Osteocyte (in vitro differentiated cells): Measurements from ENCODE around the gene TRIM22. TPM values are rescaled to one million over a fixed set of nuclear protein-coding genes. Genes with fewer than 3 reads are reported as not detected.
"Not testable (repeated sequence)": the region's sequence is repeated elsewhere in the genome, so short reads cannot be mapped to it uniquely, and the experiment has no call there.

Experiments
- DNase-seq: peaks from one replicate; pipeline ENCODE4 v3.0.0; 2021; ENCODE audit warnings: mixed read lengths; ENCODE audit not compliant: unreplicated experiment; ENCODE audit errors: extremely low spot score
- H3K27ac Mint-ChIP-seq: one replicate; pipeline ENCODE4 v1.8.0; 2021; ENCODE audit warnings: mild to moderate bottlenecking, mixed read lengths; ENCODE audit not compliant: unreplicated experiment
- H3K27me3 Mint-ChIP-seq: one replicate; pipeline ENCODE4 v1.8.0; 2021; ENCODE audit warnings: mixed read lengths; ENCODE audit not compliant: unreplicated experiment
- H3K36me3 Mint-ChIP-seq: one replicate; pipeline ENCODE4 v1.8.0; 2021; ENCODE audit warnings: mixed read lengths; ENCODE audit not compliant: unreplicated experiment
- H3K4me1 Mint-ChIP-seq: one replicate; pipeline ENCODE4 v1.8.0; 2021; ENCODE audit warnings: mixed read lengths; ENCODE audit not compliant: unreplicated experiment
- H3K4me3 Mint-ChIP-seq: one replicate; pipeline ENCODE4 v1.8.0; 2021; ENCODE audit warnings: mild to moderate bottlenecking, moderate library complexity, mixed read lengths; ENCODE audit not compliant: unreplicated experiment
- H3K9me3 Mint-ChIP-seq: one replicate; pipeline ENCODE4 v1.8.0; 2021; ENCODE audit warnings: mixed read lengths; ENCODE audit not compliant: unreplicated experiment
- long read RNA-seq: library from polyadenylated mRNA; unstranded; transcript quantifications from one replicate; pipeline ENCODE4 v2.0.0, GENCODE V29; 2021
- total RNA-seq: library from RNA; stranded (reverse); gene quantifications from 2 replicates; pipeline ENCODE4 v1.2.1, GENCODE V29; 2021
- TF ChIP-seq, protein P1 (sequence below): fragments of 200-600 bp; sonication (generic); IDR thresholded peaks from 2 replicates; pipeline ENCODE4 v1.5.0; 2021; ENCODE audit warnings: antibody characterized with exemption, mild to moderate bottlenecking, moderate library complexity

Gene TRIM22, protein sequence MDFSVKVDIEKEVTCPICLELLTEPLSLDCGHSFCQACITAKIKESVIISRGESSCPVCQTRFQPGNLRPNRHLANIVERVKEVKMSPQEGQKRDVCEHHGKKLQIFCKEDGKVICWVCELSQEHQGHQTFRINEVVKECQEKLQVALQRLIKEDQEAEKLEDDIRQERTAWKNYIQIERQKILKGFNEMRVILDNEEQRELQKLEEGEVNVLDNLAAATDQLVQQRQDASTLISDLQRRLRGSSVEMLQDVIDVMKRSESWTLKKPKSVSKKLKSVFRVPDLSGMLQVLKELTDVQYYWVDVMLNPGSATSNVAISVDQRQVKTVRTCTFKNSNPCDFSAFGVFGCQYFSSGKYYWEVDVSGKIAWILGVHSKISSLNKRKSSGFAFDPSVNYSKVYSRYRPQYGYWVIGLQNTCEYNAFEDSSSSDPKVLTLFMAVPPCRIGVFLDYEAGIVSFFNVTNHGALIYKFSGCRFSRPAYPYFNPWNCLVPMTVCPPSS
- total RNA-seq = 136 and 138 TPM in 2 replicates
- long read RNA-seq, transcript TRIM22-201 (8 exons, 2,989 nt) = major isoform, 359 of 499 reads
- long read RNA-seq, transcript TRIM22-208 (7 exons, 1,002 nt) = minor isoform, 54 of 499 reads
- long read RNA-seq, partial matches to known transcripts = 23 of 499 reads
- long read RNA-seq, other reads (novel, unspliced or antisense) = 63 of 499 reads

DNA sequence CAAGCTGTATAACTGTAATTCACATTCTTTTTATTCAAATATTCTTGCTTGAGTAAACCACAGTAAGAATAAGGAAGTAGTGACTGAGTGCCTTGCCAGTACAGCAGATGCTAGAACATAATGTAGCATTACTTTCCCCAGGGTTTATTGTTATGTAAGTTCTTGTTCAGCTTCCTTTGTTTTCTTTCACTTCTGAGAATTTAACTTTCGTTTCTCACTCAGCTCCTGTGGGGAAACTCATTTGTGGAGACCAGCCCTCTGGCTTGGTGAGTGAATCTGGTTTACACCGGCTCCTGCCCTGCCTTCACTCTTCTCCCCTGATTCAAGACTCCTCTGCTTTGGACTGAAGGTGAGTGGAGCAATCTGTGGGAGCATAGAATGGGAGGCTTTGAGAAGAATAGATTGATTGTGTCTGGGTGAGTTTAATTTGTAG, at the start of gene TRIM22:
Gene TRIM22, plus strand, starts transcription at position 240 of the 433 bp plus-strand sequence. CDS start 6,443 bp downstream, outside the sequence.
- Mint-ChIP-seq H3K4me1 (peaks cover 51% of the 10 kb centered on the region), H3K9me3 (no peaks in the 10 kb centered on the region)

DNA sequence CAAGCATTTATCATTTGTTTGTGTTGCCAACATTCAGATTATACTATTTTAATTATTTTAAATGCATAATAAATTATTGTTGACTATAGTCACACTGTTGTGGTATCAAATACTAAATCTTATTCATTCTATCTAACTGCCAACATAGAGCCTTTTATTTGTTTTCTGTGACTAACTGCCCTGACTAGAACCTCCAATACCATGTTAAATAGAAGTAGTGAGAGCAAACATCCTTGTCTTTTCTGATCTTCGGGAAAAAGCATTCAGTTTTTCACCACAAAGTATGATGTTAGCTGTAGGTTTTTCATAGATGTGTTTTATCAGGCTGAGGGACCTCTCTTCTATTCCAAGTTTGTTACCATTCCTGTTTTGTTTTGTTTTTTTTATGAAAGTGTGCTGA, 49.6 kb upstream of the TRIM22 start:
- DNase-seq = no peak
- H3K4me3 Mint-ChIP-seq = no peak overlapping the region
- H3K36me3 Mint-ChIP-seq = peaks cover 32% of the 10 kb centered on the region
- no peak overlapping the region for H3K27ac Mint-ChIP-seq
- TF ChIP-seq, protein P1, sequence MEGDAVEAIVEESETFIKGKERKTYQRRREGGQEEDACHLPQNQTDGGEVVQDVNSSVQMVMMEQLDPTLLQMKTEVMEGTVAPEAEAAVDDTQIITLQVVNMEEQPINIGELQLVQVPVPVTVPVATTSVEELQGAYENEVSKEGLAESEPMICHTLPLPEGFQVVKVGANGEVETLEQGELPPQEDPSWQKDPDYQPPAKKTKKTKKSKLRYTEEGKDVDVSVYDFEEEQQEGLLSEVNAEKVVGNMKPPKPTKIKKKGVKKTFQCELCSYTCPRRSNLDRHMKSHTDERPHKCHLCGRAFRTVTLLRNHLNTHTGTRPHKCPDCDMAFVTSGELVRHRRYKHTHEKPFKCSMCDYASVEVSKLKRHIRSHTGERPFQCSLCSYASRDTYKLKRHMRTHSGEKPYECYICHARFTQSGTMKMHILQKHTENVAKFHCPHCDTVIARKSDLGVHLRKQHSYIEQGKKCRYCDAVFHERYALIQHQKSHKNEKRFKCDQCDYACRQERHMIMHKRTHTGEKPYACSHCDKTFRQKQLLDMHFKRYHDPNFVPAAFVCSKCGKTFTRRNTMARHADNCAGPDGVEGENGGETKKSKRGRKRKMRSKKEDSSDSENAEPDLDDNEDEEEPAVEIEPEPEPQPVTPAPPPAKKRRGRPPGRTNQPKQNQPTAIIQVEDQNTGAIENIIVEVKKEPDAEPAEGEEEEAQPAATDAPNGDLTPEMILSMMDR = no peak
- H3K27me3 Mint-ChIP-seq = no peaks in the 10 kb centered on the region
- no peaks in the 10 kb centered on the region for H3K4me1 Mint-ChIP-seq
- H3K9me3 Mint-ChIP-seq = peaks cover 8% of the 10 kb centered on the region

More for the DNA sequence above, at the start of gene TRIM22:
- peaks cover 19% of the 10 kb centered on the region for H3K36me3 Mint-ChIP-seq
- no peaks in the 10 kb centered on the region for H3K27me3 Mint-ChIP-seq
- H3K4me3 Mint-ChIP-seq = peak within 1 kb of the TSS; percentile 84
- TF ChIP-seq, protein P1 = no peak
- no peak for DNase-seq
- H3K27ac Mint-ChIP-seq = peak within 1 kb of the TSS; percentile 98

DNA sequence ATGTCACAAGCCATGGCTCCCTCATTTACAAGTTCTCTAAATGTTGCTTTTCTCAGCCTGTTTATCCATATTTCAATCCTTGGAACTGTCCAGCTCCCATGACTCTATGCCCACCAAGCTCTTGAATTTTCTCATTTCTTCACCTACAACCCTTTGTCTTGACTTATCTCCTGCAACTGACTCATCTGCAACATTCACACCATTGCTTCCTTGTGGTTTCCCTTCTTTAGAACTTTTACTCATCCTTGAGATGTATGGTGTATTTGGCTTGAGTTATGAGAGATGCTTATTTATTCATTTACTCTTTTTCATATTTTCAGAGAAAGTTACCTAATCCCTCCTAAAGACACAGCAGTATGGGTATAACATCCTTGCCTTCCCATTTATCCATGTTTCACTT, 46.0 kb upstream of the TRIM22 start:
- Mint-ChIP-seq H3K9me3 (peaks cover 8% of the 10 kb centered on the region), H3K36me3 (peaks cover 32% of the 10 kb centered on the region), H3K4me3 (no peak overlapping the region), H3K27ac (no peak overlapping the region), H3K27me3 (no peaks in the 10 kb centered on the region), H3K4me1 (no peaks in the 10 kb centered on the region)
- TF ChIP-seq, protein P1 = no peak
- no peak for DNase-seq

DNA sequence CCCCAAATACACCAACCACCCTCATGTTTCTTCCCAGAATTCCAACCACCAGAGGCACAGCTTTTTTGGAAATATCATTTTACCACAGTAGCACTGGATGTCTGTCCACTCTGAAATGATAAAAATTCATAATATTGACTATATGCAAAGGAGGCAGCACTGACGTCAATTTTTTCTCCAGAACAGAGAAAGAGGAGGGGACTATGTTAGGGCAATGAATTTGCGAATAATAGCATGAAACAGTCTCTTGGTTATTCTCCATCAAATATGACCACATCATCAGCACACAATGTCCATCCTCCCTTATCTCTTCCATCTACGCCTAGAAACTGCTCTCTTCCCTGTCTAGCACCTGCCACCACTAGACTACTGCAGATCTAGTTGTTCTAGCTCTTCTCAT, 43.5 kb upstream of the TRIM22 start:
- no peak for DNase-seq
- Mint-ChIP-seq H3K27me3 (no peaks in the 10 kb centered on the region), H3K27ac (no peak overlapping the region), H3K4me1 (no peaks in the 10 kb centered on the region), H3K36me3 (peaks cover 20% of the 10 kb centered on the region), H3K4me3 (no peak overlapping the region), H3K9me3 (peaks cover 4% of the 10 kb centered on the region)
- TF ChIP-seq, protein P1 = no peak

DNA sequence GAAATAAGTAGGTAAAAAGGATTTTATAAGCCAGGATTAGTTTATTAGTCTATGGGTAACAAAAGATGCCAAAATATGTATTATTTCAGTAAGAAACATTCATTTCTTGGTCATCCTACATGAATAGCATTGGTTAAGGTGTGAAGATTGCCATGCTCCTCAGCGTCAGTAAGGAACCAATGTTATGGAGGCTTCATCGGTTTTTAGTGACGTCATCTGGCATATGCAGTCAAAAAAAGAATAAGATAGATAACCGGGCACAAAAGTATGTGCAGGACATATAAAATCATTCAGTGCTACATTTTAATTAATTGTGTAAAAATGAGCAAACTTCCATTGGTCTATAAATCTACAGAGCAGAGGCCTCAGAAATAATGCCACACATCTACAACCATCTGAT, 34.1 kb upstream of the TRIM22 start:
- H3K4me3 Mint-ChIP-seq = no peak overlapping the region
- TF ChIP-seq, protein P1 = no peak
- no peak overlapping the region for H3K27ac Mint-ChIP-seq
- peaks cover 15% of the 10 kb centered on the region for H3K36me3 Mint-ChIP-seq
- H3K4me1 Mint-ChIP-seq = no peaks in the 10 kb centered on the region
- DNase-seq = no peak
- H3K27me3 Mint-ChIP-seq = no peaks in the 10 kb centered on the region
- H3K9me3 Mint-ChIP-seq = peaks cover 17% of the 10 kb centered on the region

DNA sequence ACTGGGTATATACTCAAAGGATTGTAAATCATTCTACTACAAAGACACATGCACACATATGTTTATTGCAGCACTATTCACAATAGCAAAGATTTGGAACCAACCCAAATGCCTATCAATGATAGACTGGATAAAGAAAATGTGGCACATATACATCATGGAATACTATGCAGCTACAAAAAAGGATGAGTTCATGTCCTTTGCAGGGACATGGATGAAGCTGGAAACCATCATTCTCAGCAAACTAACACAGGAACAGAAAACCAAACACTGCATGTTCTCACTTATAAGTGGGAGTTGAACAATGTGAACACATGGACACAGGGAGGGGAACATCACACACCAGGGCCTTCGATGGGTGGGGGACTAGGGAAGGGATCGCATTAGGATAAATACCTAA, 32.6 kb upstream of the TRIM22 start:
- H3K4me1 Mint-ChIP-seq, H3K4me3 Mint-ChIP-seq, DNase-seq, H3K27me3 Mint-ChIP-seq, H3K27ac Mint-ChIP-seq: not testable (repeated sequence)
- Mint-ChIP-seq H3K36me3 (peaks cover 17% of the 10 kb centered on the region), H3K9me3 (peaks cover 16% of the 10 kb centered on the region)
